ENCODE measurements around the gene ARL15.

Gene ARL15

GRCh38 chr5:54156577-54156976 is 153.8 kb downstream of the ARL15 start:
- Histone ChIP-seq H3K4me3 (ENCODE audit: low read depth, low read length) (no peak overlapping the region), H3K27me3 (replicated peaks) (no peaks in the 10 kb centered on the region), H3K27ac (no peak overlapping the region), H3K36me3 (replicated peaks) (no peaks in the 10 kb centered on the region)
- in situ Hi-C loops (cut with HindIII; ENCODE audit: low pct_ligation_motif_present, low sequenced_read_pairs) = no loop called here
- DNase-seq = no peak
- no peak for TF ChIP-seq CTCF (IDR thresholded peaks at IDR 0.05; ENCODE audit: low read depth, low read length, missing control alignments)

DNA sequence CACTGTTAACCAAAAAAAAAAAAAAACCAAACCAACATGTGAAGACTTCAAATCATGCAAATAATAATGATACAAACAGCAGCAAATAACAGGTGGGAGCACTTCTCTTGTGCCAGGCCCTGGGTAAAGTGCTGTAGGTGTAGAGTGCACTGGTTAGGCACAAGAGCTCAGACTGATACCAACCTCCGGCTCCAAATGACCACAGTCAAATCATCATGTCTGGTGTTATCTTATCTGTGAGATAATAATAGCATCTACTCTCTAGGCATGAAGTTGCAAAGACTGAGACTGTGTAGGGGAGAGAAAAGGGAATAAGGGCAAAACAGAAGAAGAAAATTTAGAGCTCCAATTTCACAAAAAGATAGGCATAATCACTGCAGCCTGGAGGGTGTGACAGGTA is 159.5 kb downstream of the ARL15 start:
- no peak for DNase-seq
- Histone ChIP-seq H3K36me3 (replicated peaks) (no peaks in the 10 kb centered on the region), H3K27ac (no peak overlapping the region), H3K27me3 (replicated peaks) (no peaks in the 10 kb centered on the region), H3K4me3 (ENCODE audit: low read depth, low read length) (no peak overlapping the region)
- no peak for TF ChIP-seq CTCF (IDR thresholded peaks at IDR 0.05; ENCODE audit: low read depth, low read length, missing control alignments)
- in situ Hi-C loops (cut with HindIII; ENCODE audit: low pct_ligation_motif_present, low sequenced_read_pairs) = no loop called here

- H3K4me3 ChIP-seq (ENCODE audit: low read depth, low read length) = no peak overlapping the region
- DNase-seq = no peak
- H3K27me3 ChIP-seq (replicated peaks) = no peaks in the 10 kb centered on the region
- no peak for TF ChIP-seq CTCF (IDR thresholded peaks at IDR 0.05; ENCODE audit: low read depth, low read length, missing control alignments)
- H3K27ac ChIP-seq = no peak overlapping the region
- in situ Hi-C loops (cut with HindIII; ENCODE audit: low pct_ligation_motif_present, low sequenced_read_pairs) = no loop called here
- no peaks in the 10 kb centered on the region for H3K36me3 ChIP-seq (replicated peaks)
Observed at GRCh38 chr5:54148858-54149257, 161.5 kb downstream of the ARL15 start.

DNA sequence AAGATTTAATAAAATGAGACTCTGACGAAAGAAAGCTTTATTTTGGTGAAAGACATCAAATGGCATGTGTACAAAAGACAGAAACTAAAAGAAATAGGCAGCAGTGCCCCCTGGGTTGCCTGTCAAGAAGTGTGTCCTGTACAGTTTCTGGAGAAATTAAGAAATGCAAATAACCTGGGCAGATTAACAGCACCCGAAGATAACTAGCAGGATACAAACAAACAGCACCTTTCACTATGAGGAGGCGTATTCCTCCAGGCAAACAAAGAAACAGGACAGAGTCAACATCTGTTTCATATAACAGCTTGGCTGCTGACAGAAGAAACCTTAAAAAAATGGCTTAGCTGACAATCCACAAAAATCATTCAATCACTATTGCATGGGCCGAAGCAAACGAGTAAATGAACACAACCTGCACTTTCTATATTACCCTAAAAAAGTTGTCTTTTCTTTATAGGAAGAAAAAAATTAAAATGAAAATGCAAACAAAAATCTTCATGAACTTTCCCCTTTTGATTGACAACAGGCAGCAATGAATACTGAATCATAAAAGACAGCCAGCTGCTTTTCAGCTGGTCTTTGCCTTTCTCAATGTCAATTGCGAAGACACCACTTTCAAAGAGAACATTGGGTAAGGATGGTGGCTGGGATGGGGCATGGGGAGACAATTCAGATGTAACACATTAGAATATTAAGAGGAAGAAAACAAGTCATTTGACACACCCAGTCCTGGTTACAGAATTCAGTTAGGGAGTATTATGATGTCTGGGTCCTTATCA is 162.1 kb downstream of the ARL15 start:
- DNase-seq = no peak
- Histone ChIP-seq H3K36me3 (replicated peaks) (no peaks in the 10 kb centered on the region), H3K27me3 (replicated peaks) (no peaks in the 10 kb centered on the region), H3K27ac (no peak overlapping the region), H3K4me3 (ENCODE audit: low read depth, low read length) (no peak overlapping the region)
- TF ChIP-seq CTCF (IDR thresholded peaks at IDR 0.05; ENCODE audit: low read depth, low read length, missing control alignments) = peak; percentile 47
- in situ Hi-C loops (cut with HindIII; ENCODE audit: low pct_ligation_motif_present, low sequenced_read_pairs) = no loop called here

DNA sequence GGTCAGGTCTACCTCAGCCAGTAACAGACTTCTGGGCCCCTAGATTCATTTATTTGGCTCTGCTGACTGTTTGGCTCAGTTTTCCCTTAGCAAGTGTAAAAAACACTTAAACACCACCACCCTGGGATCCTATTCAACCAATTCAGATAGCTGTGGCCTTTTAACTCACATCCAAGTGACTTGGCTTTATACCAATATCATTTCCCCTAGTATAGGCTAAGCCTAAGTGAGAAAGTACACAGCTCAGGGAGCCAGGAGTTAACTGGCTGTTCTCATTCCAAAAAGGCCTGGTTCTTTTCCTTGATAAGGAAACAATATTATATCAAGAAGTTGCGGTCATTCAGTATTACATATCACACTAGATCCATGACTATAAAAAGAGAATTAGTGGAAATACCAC is 163.5 kb downstream of the ARL15 start:
- Histone ChIP-seq H3K36me3 (replicated peaks) (no peaks in the 10 kb centered on the region), H3K27me3 (replicated peaks) (no peaks in the 10 kb centered on the region), H3K4me3 (ENCODE audit: low read depth, low read length) (no peak overlapping the region), H3K27ac (no peak overlapping the region)
- no peak for DNase-seq
- in situ Hi-C loops (cut with HindIII; ENCODE audit: low pct_ligation_motif_present, low sequenced_read_pairs) = no loop called here
- no peak for TF ChIP-seq CTCF (IDR thresholded peaks at IDR 0.05; ENCODE audit: low read depth, low read length, missing control alignments)

DNA sequence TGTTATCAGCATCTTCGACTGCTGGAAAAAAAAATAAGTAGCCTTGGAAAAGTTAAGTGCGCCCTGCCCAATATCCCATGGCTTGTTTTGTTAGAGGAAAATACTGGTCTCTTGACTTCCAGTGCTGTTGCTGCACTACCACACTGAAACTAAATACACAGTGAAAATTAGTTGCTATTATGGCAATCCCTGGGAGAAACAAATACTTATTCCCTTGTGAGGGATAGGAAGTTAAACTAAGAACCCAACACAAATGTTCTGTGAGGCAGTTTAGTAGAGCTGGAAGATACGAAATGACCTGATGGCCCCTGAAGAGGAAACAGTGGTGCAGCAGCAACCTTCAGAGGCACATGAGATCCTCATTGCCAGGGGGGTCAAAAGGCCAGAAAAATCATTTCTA is 164.0 kb downstream of the ARL15 start:
- no peaks in the 10 kb centered on the region for H3K27me3 ChIP-seq (replicated peaks)
- DNase-seq = no peak
- no peak overlapping the region for H3K4me3 ChIP-seq (ENCODE audit: low read depth, low read length)
- H3K36me3 ChIP-seq (replicated peaks) = no peaks in the 10 kb centered on the region
- no peak for TF ChIP-seq CTCF (IDR thresholded peaks at IDR 0.05; ENCODE audit: low read depth, low read length, missing control alignments)
- no peak overlapping the region for H3K27ac ChIP-seq
- in situ Hi-C loops (cut with HindIII; ENCODE audit: low pct_ligation_motif_present, low sequenced_read_pairs) = no loop called here

Data from brain microvascular endothelial cell (primary cell).